Gastrocnemius medialis (tissue), 4 donors: ENCODE results near the gene TCP11L2.

Source experiments
- POLR2A ChIP-seq, 2 donors: fragments of 450-650 bp; IDR thresholded peaks; one replicate each; pipeline ENCODE4 v1.6.1; 2017; ENCODE audit warnings: antibody characterized with exemption in 2 of 2, mild to moderate bottlenecking in 2 of 2, moderate library complexity in 2 of 2
- TF ChIP-seq, protein P1 (sequence below), 5 experiments: fragments of 450-650 bp in 3 of 5; fragments of 200-600 bp in 2 of 5; sonication (generic) in 2 of 5; IDR thresholded peaks in 4 of 5; conservative IDR thresholded peaks in 1 of 5; 1 replicate in 4 of 5; 2 replicates in 1 of 5; pipeline ENCODE4 v1.5.1; 2016 to 2019; ENCODE audit warnings: antibody characterized with exemption in 5 of 5, mild to moderate bottlenecking in 3 of 5, moderate library complexity in 3 of 5

DNA sequence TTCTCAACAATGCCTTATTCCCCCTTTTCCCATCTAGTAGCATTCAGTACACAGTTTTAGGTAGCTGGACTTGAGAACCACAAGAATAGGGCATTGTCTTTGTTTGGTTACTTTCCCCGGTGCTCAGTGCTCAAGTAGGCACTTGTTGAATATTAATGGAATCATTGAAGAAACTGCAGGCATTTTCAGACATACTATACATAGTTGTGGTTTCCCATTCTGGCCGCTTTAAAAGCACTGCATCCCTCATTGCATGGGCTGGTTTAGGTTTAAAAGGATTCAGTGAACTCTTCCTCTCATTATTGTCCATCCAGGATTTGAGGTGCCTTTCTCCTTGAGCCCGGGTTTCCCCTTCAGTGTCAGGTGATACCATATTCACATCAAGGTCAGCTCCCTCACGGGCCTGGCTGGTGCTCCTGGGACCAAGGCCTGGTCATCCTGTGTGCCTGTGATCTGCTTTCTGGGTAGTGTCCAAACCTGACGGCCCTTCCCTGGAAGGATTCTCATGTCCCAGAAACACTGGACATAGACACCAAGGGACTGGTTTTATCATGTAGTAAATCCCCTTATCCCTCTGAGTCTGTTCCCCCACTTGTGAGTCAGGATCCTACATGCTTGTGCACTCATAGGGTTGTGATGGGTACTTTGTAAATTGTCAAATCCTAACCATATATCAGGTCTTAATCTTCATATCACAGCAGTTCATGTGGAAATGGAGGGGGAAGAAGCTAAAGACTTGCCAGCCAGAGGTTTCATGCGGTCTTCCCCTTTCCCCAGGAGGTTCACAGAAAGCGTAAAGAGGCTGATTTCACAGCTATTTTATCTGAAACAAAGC, 7.4 kb downstream of the TCP11L2 start:
- TF ChIP-seq, protein P1, sequence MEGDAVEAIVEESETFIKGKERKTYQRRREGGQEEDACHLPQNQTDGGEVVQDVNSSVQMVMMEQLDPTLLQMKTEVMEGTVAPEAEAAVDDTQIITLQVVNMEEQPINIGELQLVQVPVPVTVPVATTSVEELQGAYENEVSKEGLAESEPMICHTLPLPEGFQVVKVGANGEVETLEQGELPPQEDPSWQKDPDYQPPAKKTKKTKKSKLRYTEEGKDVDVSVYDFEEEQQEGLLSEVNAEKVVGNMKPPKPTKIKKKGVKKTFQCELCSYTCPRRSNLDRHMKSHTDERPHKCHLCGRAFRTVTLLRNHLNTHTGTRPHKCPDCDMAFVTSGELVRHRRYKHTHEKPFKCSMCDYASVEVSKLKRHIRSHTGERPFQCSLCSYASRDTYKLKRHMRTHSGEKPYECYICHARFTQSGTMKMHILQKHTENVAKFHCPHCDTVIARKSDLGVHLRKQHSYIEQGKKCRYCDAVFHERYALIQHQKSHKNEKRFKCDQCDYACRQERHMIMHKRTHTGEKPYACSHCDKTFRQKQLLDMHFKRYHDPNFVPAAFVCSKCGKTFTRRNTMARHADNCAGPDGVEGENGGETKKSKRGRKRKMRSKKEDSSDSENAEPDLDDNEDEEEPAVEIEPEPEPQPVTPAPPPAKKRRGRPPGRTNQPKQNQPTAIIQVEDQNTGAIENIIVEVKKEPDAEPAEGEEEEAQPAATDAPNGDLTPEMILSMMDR (IDR thresholded peaks at IDR 0.05 in 4 of 5, conservative IDR thresholded peaks at IDR 0.05 in 1 of 5), result no peak
- no peak for TF ChIP-seq POLR2A (IDR thresholded peaks at IDR 0.05)
